Stomach (tissue), 9 donors: Measurements from ENCODE around the gene FMN1. TPM values are rescaled to one million over a fixed set of nuclear protein-coding genes. Genes with fewer than 3 reads are reported as not detected.
A peak's percentile ranks its signal among the peaks of the same experiment; 100 is the strongest.

Source experiments
- DNase-seq, 2 donors: peaks; one replicate each; pipeline versions ENCODE4 v3.0.0 to v3.0.0-alpha.2; 2013 to 2019
- H3K27ac ChIP-seq, 5 donors: fragments of 200-600 bp in 4 of 5; sonication (generic) in 4 of 5; one replicate each; pipeline ENCODE4 v1.5.1; 2013 to 2019; ENCODE audit warnings: mild to moderate bottlenecking in 1 of 5, moderate library complexity in 1 of 5
- H3K27me3 ChIP-seq, 3 donors: fragments of 200-600 bp; sonication (generic); one replicate each; pipeline ENCODE4 v1.5.1; 2017 to 2019; ENCODE audit warnings: mixed run types in 1 of 3
- H3K36me3 ChIP-seq, 4 donors: fragments of 200-600 bp; sonication (generic); 1 replicate in 3 of 4; 2 replicates in 1 of 4; pipeline ENCODE4 v1.5.1; 2016 to 2019
- H3K4me1 ChIP-seq, 4 donors: fragments of 200-600 bp; sonication (generic); one replicate each; pipeline ENCODE4 v1.5.1; 2016 to 2019
- H3K4me3 ChIP-seq, 4 donors: fragments of 200-600 bp; sonication (generic) in 3 of 4; one replicate each; pipeline ENCODE4 v1.5.1; 2016 to 2019; ENCODE audit warnings: mild to moderate bottlenecking in 1 of 4
- H3K9me3 ChIP-seq, 4 donors: fragments of 200-600 bp; sonication (generic); one replicate each; pipeline ENCODE4 v1.5.1; 2016 to 2019
- CTCF ChIP-seq, 7 experiments: fragments of 450-650 bp in 4 of 7; fragments of 200-600 bp in 3 of 7; sonication (generic) in 3 of 7; IDR thresholded peaks; one replicate each; pipeline ENCODE4 v1.5.1; 2016 to 2019; ENCODE audit warnings: antibody characterized with exemption in 7 of 7, control low read depth in 2 of 7, mild to moderate bottlenecking in 1 of 7
- EP300 ChIP-seq: sonication (generic); formaldehyde crosslinking; IDR thresholded peaks from one replicate; pipeline ENCODE4 v1.6.1; 2017; ENCODE audit warnings: antibody characterized with exemption
- POLR2A ChIP-seq, 4 donors: fragments of 450-650 bp; IDR thresholded peaks; one replicate each; pipeline ENCODE4 v1.6.1; 2016; ENCODE audit warnings: antibody characterized with exemption in 4 of 4, control low read depth in 2 of 4, mild to moderate bottlenecking in 1 of 4, moderate library complexity in 1 of 4
- POLR2AphosphoS5 ChIP-seq, 3 donors: sonication (generic); formaldehyde crosslinking; IDR thresholded peaks; one replicate each; pipeline ENCODE4 v1.6.1; 2016; ENCODE audit warnings: antibody characterized with exemption in 3 of 3
- WGBS, 5 donors: extraction: QIAGEN DNeasy Blood & Tissue Kit in 3 of 5; methylation state at CpG; one replicate each; pipeline versions ENCODE4 v1.1.5 to v1.1.7; 2013 to 2018; 5-methylcytosine and 5-hydroxymethylcytosine counted together
- intact Hi-C: fragments of 100-400 bp; cut with DNase I; formaldehyde crosslinking; loops from one replicate; pipeline ENCODE4 v1.15.1; 2023; ENCODE audit warnings: low total_unique reads
- polyA plus RNA-seq, 3 donors: library from polyadenylated mRNA; stranded (reverse); fragments of 200-250 nt; gene quantifications; one replicate each; pipeline ENCODE4 v1.2.3, GENCODE V29; 2013
- total RNA-seq, 5 donors: library from RNA; depleted of rRNA; stranded (reverse); fragments of >200 nt; gene quantifications; one replicate each; pipeline versions ENCODE4 v1.1.0 to v1.2.3, GENCODE V29; 2014 to 2016
- donor health status: healthy with polysubstance abuse.
- donor health status: Bipolar disorder and iron deficiency.
- donor health status: healthy.

Gene FMN1
- total and polyA plus RNA-seq, 8 donors: 0.40 to 58.0 (median 22.9) TPM

GRCh38 chr15:32927124-32927523, 267.4 kb downstream of the FMN1 start:
- Histone ChIP-seq H3K4me1 (no peaks in the 10 kb centered on the region), H3K27me3 (no peaks in the 10 kb centered on the region), H3K27ac (no peak overlapping the region), H3K36me3 (peaks cover 0 to 17% (median 7%) of the 10 kb centered on the region in 4 donors), H3K4me3 (no peak overlapping the region), H3K9me3 (no peaks in the 10 kb centered on the region)
- no peak for DNase-seq
- intact Hi-C loops: no loop called here
- 68 to 92% (median 87%) methylated on average over 4 of the region's 4 CpGs for WGBS, 5 donors
- TF ChIP-seq CTCF (IDR thresholded peaks at IDR 0.05) (no peak), POLR2A (IDR thresholded peaks at IDR 0.05) (no peak), POLR2AphosphoS5 (IDR thresholded peaks at IDR 0.05) (no peak), EP300 (no peak)

GRCh38 chr15:32923176-32923575, 271.3 kb downstream of the FMN1 start:
- no peak for TF ChIP-seq EP300
- TF ChIP-seq CTCF (IDR thresholded peaks at IDR 0.05): no peak
- TF ChIP-seq POLR2AphosphoS5 (IDR thresholded peaks at IDR 0.05): no peak
- Histone ChIP-seq H3K9me3 (no peaks in the 10 kb centered on the region), H3K4me1 (peaks cover 0 to 6% (median 3%) of the 10 kb centered on the region in 4 donors), H3K27me3 (no peaks in the 10 kb centered on the region), H3K36me3 (peaks cover 0 to 17% (median 7%) of the 10 kb centered on the region in 4 donors), H3K27ac (no peak overlapping the region), H3K4me3 (no peak overlapping the region)
- intact Hi-C loops: no loop called here
- DNase-seq: no peak
- WGBS, 5 donors: 86 to 93% (median 87%) methylated on average over 5 of the region's 5 CpGs

- DNase-seq: no peak
- TF ChIP-seq POLR2AphosphoS5 (IDR thresholded peaks at IDR 0.05): no peak
- no peak for TF ChIP-seq POLR2A (IDR thresholded peaks at IDR 0.05)
- no peak for TF ChIP-seq EP300
- no peak for TF ChIP-seq CTCF (IDR thresholded peaks at IDR 0.05)
- H3K27ac ChIP-seq: no peak overlapping the region
- H3K4me1 ChIP-seq: peaks cover 0 to 6% (median 3%) of the 10 kb centered on the region in 4 donors
- H3K27me3 ChIP-seq: no peaks in the 10 kb centered on the region
- intact Hi-C loops: no loop called here
- 59 to 93% (median 81%) methylated on average over 3 of the region's 3 CpGs for WGBS, 5 donors
- no peak overlapping the region for H3K4me3 ChIP-seq
- peaks cover 0 to 17% (median 7%) of the 10 kb centered on the region in 4 donors for H3K36me3 ChIP-seq
- no peaks in the 10 kb centered on the region for H3K9me3 ChIP-seq
These were observed 272.0 kb downstream of the FMN1 start for GRCh38 chr15:32922541-32922940.

GRCh38 chr15:32919749-32920414, 274.6 kb downstream of the FMN1 start:
- WGBS, 5 donors: 61 to 75% (median 67%) methylated on average over 5 of the region's 5 CpGs
- peak overlapping the region in 1 of 5 donors; percentile 50 for H3K27ac ChIP-seq
- no peaks in the 10 kb centered on the region for H3K27me3 ChIP-seq
- peaks cover 0 to 6% (median 3%) of the 10 kb centered on the region in 4 donors for H3K4me1 ChIP-seq
- intact Hi-C loops: no loop called here
- TF ChIP-seq EP300 (no peak), POLR2A (IDR thresholded peaks at IDR 0.05) (no peak), POLR2AphosphoS5 (IDR thresholded peaks at IDR 0.05) (peak in 1 of 3 donors; percentile 44)
- DNase-seq: peak in 1 of 2 donors; percentile 38
- no peak overlapping the region for H3K4me3 ChIP-seq
- H3K36me3 ChIP-seq: peaks cover 0 to 17% (median 7%) of the 10 kb centered on the region in 4 donors
- H3K9me3 ChIP-seq: no peaks in the 10 kb centered on the region

GRCh38 chr15:32918547-32918946, 276.0 kb downstream of the FMN1 start:
- Histone ChIP-seq H3K4me3 (no peak overlapping the region), H3K4me1 (peaks cover 0 to 6% (median 3%) of the 10 kb centered on the region in 4 donors), H3K9me3 (no peaks in the 10 kb centered on the region), H3K27me3 (no peaks in the 10 kb centered on the region), H3K27ac (peak overlapping the region in 1 of 5 donors; percentile 23), H3K36me3 (peaks cover 0 to 12% (median 5%) of the 10 kb centered on the region in 4 donors)
- intact Hi-C loops: no loop called here
- no peak for TF ChIP-seq POLR2A (IDR thresholded peaks at IDR 0.05)
- TF ChIP-seq EP300: no peak
- no peak for TF ChIP-seq CTCF (IDR thresholded peaks at IDR 0.05)
- TF ChIP-seq POLR2AphosphoS5 (IDR thresholded peaks at IDR 0.05): no peak
- DNase-seq: no peak
- 64 to 81% (median 79%) methylated on average over 4 of the region's 4 CpGs for WGBS, 5 donors
